Occipital lobe (tissue), 2 donors: ENCODE data around the gene USP17L19. TPM values are rescaled to one million over a fixed set of nuclear protein-coding genes. Genes with fewer than 3 reads are reported as not detected.
"Not testable (repeated sequence)": the region's sequence is repeated elsewhere in the genome, so short reads cannot be mapped to it uniquely, and the experiment has no call there.

Experiments
- DNase-seq: peaks from one replicate; lab custom pipeline; 2025; lab: John Stamatoyannopoulos, UW
- total RNA-seq: library from RNA; depleted of rRNA; stranded (reverse); fragments of >200 nt; gene quantifications from one replicate; pipeline ENCODE4 v1.2.3, GENCODE V29; 2014

Gene USP17L19, protein sequence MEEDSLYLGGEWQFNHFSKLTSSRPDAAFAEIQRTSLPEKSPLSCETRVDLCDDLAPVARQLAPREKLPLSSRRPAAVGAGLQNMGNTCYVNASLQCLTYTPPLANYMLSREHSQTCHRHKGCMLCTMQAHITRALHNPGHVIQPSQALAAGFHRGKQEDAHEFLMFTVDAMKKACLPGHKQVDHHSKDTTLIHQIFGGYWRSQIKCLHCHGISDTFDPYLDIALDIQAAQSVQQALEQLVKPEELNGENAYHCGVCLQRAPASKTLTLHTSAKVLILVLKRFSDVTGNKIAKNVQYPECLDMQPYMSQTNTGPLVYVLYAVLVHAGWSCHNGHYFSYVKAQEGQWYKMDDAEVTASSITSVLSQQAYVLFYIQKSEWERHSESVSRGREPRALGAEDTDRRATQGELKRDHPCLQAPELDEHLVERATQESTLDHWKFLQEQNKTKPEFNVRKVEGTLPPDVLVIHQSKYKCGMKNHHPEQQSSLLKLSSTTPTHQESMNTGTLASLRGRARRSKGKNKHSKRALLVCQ
- total RNA-seq: not detected

DNA sequence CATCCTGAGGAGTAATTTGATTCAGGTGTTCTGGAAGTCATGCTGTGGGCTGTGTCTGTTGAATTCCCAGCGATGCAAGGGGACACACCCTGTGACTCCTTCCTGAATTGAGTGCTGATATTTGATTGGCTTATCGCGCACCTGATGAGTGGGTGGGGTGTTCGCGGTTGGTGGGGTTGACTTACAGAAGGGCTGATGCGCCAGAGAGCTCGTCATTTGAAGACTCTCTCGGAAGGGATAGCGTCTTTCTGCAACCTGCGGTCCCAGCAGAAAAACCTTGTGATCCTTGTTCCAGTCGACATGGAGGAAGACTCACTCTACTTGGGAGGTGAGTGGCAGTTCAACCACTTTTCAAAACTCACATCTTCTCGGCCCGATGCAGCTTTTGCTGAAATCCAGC lies at the start of gene USP17L19:
USP17L19 (plus strand) TSS at position 301 of the 400 bp plus-strand sequence; CDS start at position 301, 0 bp downstream.
- DNase-seq: not testable (repeated sequence)

GRCh38 chr4:9210357-9210756 lies 42.8 kb upstream of the USP17L19 start, which contains the start of gene USP17L10:
USP17L10 (plus strand) TSS chr4:9210657; CDS start chr4:9210657, 0 bp downstream.
- not testable (repeated sequence) for DNase-seq

- DNase-seq: not testable (repeated sequence)
Observed at GRCh38 chr4:9214701-9215100, 38.5 kb upstream of the USP17L19 start.

DNA sequence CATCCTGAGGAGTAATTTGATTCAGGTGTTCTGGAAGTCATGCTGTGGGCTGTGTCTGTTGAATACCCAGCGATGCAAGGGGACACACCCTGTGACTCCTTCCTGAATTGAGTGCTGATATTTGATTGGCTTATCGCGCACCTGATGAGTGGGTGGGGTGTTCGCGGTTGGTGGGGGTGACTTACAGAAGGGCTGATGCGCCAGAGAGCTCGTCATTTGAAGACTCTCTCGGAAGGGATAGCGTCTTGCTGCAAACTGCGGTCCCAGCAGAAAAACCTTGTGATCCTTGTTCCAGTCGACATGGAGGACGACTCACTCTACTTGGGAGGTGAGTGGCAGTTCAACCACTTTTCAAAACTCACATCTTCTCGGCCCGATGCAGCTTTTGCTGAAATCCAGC lies 38.1 kb upstream of the USP17L19 start, which contains the start of gene USP17L11:
USP17L11 (plus strand) TSS at position 301 of the 400 bp plus-strand sequence; CDS start at position 301, 0 bp downstream.
- DNase-seq: not testable (repeated sequence)

GRCh38 chr4:9219852-9220251 lies 33.3 kb upstream of the USP17L19 start, which contains the start of gene USP17L12:
USP17L12 (plus strand) TSS chr4:9220152; CDS start chr4:9220152, 0 bp downstream.
- not testable (repeated sequence) for DNase-seq

DNA sequence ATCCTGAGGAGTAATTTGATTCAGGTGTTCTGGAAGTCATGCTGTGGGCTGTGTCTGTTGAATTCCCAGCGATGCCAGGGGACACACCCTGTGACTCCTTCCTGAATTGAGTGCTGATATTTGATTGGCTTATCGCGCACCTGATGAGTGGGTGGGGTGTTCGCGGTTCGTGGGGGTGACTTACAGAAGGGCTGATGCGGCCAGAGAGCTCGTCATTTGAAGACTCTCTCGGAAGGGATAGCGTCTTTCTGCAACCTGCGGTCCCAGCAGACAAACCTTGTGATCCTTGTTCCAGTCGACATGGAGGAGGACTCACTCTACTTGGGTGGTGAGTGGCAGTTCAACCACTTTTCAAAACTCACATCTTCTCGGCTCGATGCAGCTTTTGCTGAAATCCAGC lies 28.6 kb upstream of the USP17L19 start, which contains the start of gene USP17L13:
USP17L13 (plus strand) TSS at position 301 of the 400 bp plus-strand sequence; CDS start at position 301, 0 bp downstream.
- DNase-seq: not testable (repeated sequence)

GRCh38 chr4:9230249-9230648 lies 22.9 kb upstream of the USP17L19 start:
- not testable (repeated sequence) for DNase-seq

GRCh38 chr4:9234085-9234484 lies 19.1 kb upstream of the USP17L19 start, which contains the start of gene USP17L15:
USP17L15 (plus strand) TSS chr4:9234385; CDS start chr4:9234385, 0 bp downstream.
- not testable (repeated sequence) for DNase-seq

DNA sequence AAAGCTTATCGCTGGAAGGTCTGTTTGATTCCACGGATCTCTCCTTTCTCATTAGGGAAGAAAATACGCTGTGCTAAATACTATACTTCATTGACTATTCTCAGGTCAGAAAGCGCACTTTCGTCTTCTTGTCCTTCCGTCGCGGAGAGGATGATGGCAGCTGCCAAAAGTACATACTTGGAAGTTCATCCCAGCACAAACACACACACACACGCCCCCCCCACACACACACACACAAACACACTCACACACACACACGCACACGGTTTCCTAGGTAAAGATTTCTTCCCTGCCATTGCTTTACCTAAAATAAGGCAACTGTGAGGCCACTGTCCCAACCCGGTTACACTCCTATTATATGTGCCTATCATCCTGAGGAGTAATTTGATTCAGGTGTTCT lies 14.7 kb upstream of the USP17L19 start:
- DNase-seq: not testable (repeated sequence)

DNA sequence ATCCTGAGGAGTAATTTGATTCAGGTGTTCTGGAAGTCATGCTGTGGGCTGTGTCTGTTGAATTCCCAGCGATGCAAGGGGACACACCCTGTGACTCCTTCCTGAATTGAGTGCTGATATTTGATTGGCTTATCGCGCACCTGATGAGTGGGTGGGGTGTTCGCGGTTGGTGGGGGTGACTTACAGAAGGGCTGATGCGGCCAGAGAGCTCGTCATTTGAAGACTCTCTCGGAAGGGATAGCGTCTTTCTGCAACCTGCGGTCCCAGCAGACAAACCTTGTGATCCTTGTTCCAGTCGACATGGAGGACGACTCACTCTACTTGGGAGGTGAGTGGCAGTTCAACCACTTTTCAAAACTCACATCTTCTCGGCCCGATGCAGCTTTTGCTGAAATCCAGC lies 9.6 kb upstream of the USP17L19 start, which contains the start of gene USP17L17:
USP17L17 (plus strand) TSS at position 301 of the 400 bp plus-strand sequence; CDS start at position 301, 0 bp downstream.
- DNase-seq: not testable (repeated sequence)

DNA sequence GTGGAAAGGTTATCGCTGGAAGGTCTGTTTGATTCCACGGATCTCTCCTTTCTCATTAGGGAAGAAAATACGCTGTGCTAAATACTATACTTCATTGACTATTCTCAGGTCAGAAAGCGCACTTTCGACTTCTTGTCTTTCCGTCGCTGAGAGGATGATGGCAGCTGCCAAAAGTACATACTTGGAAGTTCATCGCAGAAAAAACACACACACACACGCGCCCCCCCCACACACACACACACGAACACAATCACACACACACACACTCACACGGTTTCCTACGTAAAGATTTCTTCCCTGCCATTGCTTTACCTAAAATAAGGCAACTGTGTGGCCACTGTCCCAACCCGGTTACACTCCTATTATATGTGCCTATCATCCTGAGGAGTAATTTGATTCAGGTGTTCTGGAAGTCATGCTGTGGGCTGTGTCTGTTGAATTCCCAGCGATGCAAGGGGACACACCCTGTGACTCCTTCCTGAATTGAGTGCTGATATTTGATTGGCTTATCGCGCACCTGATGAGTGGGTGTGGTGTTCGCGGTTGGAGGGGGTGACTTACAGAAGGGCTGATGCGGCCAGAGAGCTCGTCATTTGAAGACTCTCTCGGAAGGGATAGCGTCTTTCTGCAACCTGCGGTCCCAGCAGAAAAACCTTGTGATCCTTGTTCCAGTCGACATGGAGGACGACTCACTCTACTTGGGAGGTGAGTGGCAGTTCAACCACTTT lies 5.1 kb upstream of the USP17L19 start, which contains the start of gene USP17L18:
USP17L18 (plus strand) TSS at position 678 of the 728 bp plus-strand sequence; CDS start at position 678, 0 bp downstream.
- DNase-seq: not testable (repeated sequence)

DNA sequence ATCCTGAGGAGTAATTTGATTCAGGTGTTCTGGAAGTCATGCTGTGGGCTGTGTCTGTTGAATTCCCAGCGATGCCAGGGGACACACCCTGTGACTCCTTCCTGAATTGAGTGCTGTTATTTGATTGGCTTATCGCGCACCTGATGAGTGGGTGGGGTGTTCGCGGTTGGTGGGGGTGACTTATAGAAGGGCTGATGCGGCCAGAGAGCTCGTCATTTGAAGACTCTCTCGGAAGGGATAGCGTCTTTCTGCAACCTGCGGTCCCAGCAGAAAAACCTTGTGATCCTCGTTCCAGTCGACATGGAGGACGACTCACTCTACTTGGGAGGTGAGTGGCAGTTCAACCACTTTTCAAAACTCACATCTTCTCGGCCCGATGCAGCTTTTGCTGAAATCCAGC lies 4.6 kb downstream of the USP17L19 start, which contains the start of gene USP17L20:
USP17L20 (plus strand) TSS at position 301 of the 400 bp plus-strand sequence; CDS start at position 301, 0 bp downstream.
- not testable (repeated sequence) for DNase-seq

- DNase-seq: not testable (repeated sequence)
Observed at GRCh38 chr4:9262572-9262971, 9.4 kb downstream of the USP17L19 start, which contains the start of gene USP17L21. USP17L21 (plus strand) TSS chr4:9262872; CDS start chr4:9262872, 0 bp downstream.

DNA sequence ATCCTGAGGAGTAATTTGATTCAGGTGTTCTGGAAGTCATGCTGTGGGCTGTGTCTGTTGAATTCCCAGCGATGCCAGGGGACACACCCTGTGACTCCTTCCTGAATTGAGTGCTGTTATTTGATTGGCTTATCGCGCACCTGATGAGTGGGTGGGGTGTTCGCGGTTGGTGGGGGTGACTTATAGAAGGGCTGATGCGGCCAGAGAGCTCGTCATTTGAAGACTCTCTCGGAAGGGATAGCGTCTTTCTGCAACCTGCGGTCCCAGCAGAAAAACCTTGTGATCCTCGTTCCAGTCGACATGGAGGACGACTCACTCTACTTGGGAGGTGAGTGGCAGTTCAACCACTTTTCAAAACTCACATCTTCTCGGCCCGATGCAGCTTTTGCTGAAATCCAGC lies 14.1 kb downstream of the USP17L19 start, which contains the start of gene USP17L22:
USP17L22 (plus strand) TSS at position 301 of the 400 bp plus-strand sequence; CDS start at position 301, 0 bp downstream.
- not testable (repeated sequence) for DNase-seq

GRCh38 chr4:9271719-9272118 lies 18.5 kb downstream of the USP17L19 start:
- not testable (repeated sequence) for DNase-seq

Other genes starting within 250 kb of the USP17L19 start
- not detected for gene FAM90A26, start 83.0 kb upstream of the USP17L19 start, total RNA-seq
- gene USP17L10, start 42.7 kb upstream of the USP17L19 start, total RNA-seq: not detected
- not detected for gene USP17L11, start 38.0 kb upstream of the USP17L19 start, total RNA-seq
- not detected for gene USP17L12, start 33.2 kb upstream of the USP17L19 start, total RNA-seq
- not detected for gene USP17L13, start 28.5 kb upstream of the USP17L19 start, total RNA-seq
- not detected for gene USP17L15, start 19.0 kb upstream of the USP17L19 start, total RNA-seq
- not detected for gene USP17L17, start 9.5 kb upstream of the USP17L19 start, total RNA-seq
- gene USP17L18, start 4.7 kb upstream of the USP17L19 start, total RNA-seq: not detected
- gene USP17L20, start 4.7 kb downstream of the USP17L19 start, total RNA-seq: not detected
- gene USP17L21, start 9.5 kb downstream of the USP17L19 start, total RNA-seq: not detected
- not detected for gene USP17L22, start 14.2 kb downstream of the USP17L19 start, total RNA-seq
- not detected for gene USP17L24, start 71.8 kb downstream of the USP17L19 start, total RNA-seq
- not detected for gene USP17L25, start 76.5 kb downstream of the USP17L19 start, total RNA-seq
- not detected for gene USP17L26, start 81.3 kb downstream of the USP17L19 start, total RNA-seq
- not detected for gene USP17L5, start 86.0 kb downstream of the USP17L19 start, total RNA-seq
- gene USP17L27, start 90.8 kb downstream of the USP17L19 start, total RNA-seq: not detected
- not detected for gene USP17L28, start 95.5 kb downstream of the USP17L19 start, total RNA-seq
- not detected for gene USP17L29, start 100.3 kb downstream of the USP17L19 start, total RNA-seq
- not detected for gene USP17L30, start 109.8 kb downstream of the USP17L19 start, total RNA-seq
- not detected for gene DEFB131A, start 191.0 kb downstream of the USP17L19 start, total RNA-seq